Thyroid gland (tissue), 4 donors: ENCODE data around the gene LYPD6. TPM values are rescaled to one million over a fixed set of nuclear protein-coding genes. Genes with fewer than 3 reads are reported as not detected.

Experiments used
- DNase-seq, 2 donors: peaks; one replicate each; pipeline ENCODE4 v3.0.0-alpha.2; 2019
- H3K27ac ChIP-seq, 3 donors: fragments of 200-600 bp; sonication (generic); 1 replicate in 2 of 3; 2 replicates in 1 of 3; pipeline ENCODE4 v1.5.1; 2016 to 2019; ENCODE audit warnings: mild to moderate bottlenecking in 1 of 3, moderate library complexity in 1 of 3
- H3K27me3 ChIP-seq: fragments of 200-600 bp; sonication (generic); one replicate; pipeline ENCODE4 v1.5.1; 2019
- H3K36me3 ChIP-seq, 2 donors: fragments of 200-600 bp; sonication (generic); one replicate each; pipeline ENCODE4 v1.5.1; 2016 to 2019
- H3K4me1 ChIP-seq, 2 donors: fragments of 200-600 bp; sonication (generic); one replicate each; pipeline ENCODE4 v1.5.1; 2017 to 2019
- H3K4me3 ChIP-seq, 3 donors: fragments of 200-600 bp; sonication (generic); replicated peaks in 1 of 3; 1 replicate in 2 of 3; 2 replicates in 1 of 3; pipeline ENCODE4 v1.5.1; 2016; ENCODE audit warnings: mild to moderate bottlenecking in 1 of 3
- H3K9me3 ChIP-seq: fragments of 200-600 bp; sonication (generic); one replicate; pipeline ENCODE4 v1.5.1; 2017
- CTCF ChIP-seq, 6 experiments: fragments of 200-600 bp in 3 of 6; fragments of 450-650 bp in 3 of 6; sonication (generic) in 3 of 6; IDR thresholded peaks; one replicate each; pipeline ENCODE4 v1.5.1; 2016 to 2019; ENCODE audit warnings: antibody characterized with exemption in 6 of 6, mild to moderate bottlenecking in 2 of 6, inconsistent platforms in 1 of 6, moderate library complexity in 1 of 6
- POLR2A ChIP-seq, 2 donors: fragments of 450-650 bp; IDR thresholded peaks; one replicate each; pipeline ENCODE4 v1.6.1; 2017; ENCODE audit warnings: antibody characterized with exemption in 2 of 2, mild to moderate bottlenecking in 2 of 2, moderate library complexity in 1 of 2
- WGBS, 2 donors: methylation state at CpG; one replicate each; pipeline ENCODE4 v1.1.5; 2017; 5-methylcytosine and 5-hydroxymethylcytosine counted together
- intact Hi-C: fragments of 100-400 bp; cut with DNase I; formaldehyde crosslinking; loops from one replicate; pipeline ENCODE4 v1.15.1; 2023
- total RNA-seq, 4 donors: library from RNA; depleted of rRNA; stranded (reverse); fragments of >200 nt; gene quantifications; one replicate each; pipeline ENCODE4 v1.2.3, GENCODE V29; 2016

LYPD6 gene
- total RNA-seq, 4 donors from 2014 or later: 0.33 to 1.5 (median 1.4) TPM

- no peaks in the 10 kb centered on the region for H3K36me3 ChIP-seq
- no peak overlapping the region for H3K27ac ChIP-seq
- no peaks in the 10 kb centered on the region for H3K27me3 ChIP-seq
- 91% methylated on average over 4 of the region's 4 CpGs for WGBS, 2 donors
- intact Hi-C loops: no loop called here
- no peak for DNase-seq
- H3K4me1 ChIP-seq: no peaks in the 10 kb centered on the region
- H3K4me3 ChIP-seq: no peak overlapping the region
- no peak for TF ChIP-seq POLR2A (IDR thresholded peaks at IDR 0.05)
- no peak for TF ChIP-seq CTCF (IDR thresholded peaks at IDR 0.05)
- no peaks in the 10 kb centered on the region for H3K9me3 ChIP-seq
Observed at GRCh38 chr2:149380205-149380604, 49.8 kb downstream of the LYPD6 start.

GRCh38 chr2:149383340-149383739 is 53.0 kb downstream of the LYPD6 start:
- H3K27ac ChIP-seq: no peak overlapping the region
- TF ChIP-seq POLR2A (IDR thresholded peaks at IDR 0.05): no peak
- TF ChIP-seq CTCF (IDR thresholded peaks at IDR 0.05): no peak
- no peak overlapping the region for H3K4me3 ChIP-seq
- 76 to 77% methylated on average over 1 of the region's 1 CpG for WGBS, 2 donors
- H3K27me3 ChIP-seq: no peaks in the 10 kb centered on the region
- intact Hi-C loops: no loop called here
- no peaks in the 10 kb centered on the region for H3K36me3 ChIP-seq
- no peaks in the 10 kb centered on the region for H3K4me1 ChIP-seq
- DNase-seq: no peak
- no peaks in the 10 kb centered on the region for H3K9me3 ChIP-seq

GRCh38 chr2:149385350-149385749 is 55.0 kb downstream of the LYPD6 start:
- Histone ChIP-seq H3K27me3 (no peaks in the 10 kb centered on the region), H3K4me1 (no peaks in the 10 kb centered on the region), H3K27ac (no peak overlapping the region), H3K9me3 (no peaks in the 10 kb centered on the region), H3K4me3 (no peak overlapping the region), H3K36me3 (no peaks in the 10 kb centered on the region)
- WGBS, 2 donors: 59 to 74% methylated on average over 1 of the region's 1 CpG
- DNase-seq: no peak
- TF ChIP-seq POLR2A (IDR thresholded peaks at IDR 0.05): no peak
- no peak for TF ChIP-seq CTCF (IDR thresholded peaks at IDR 0.05)
- intact Hi-C loops: no loop called here

- WGBS, 2 donors: 84 to 86% methylated on average over 2 of the region's 2 CpGs
- Histone ChIP-seq H3K9me3 (no peaks in the 10 kb centered on the region), H3K27ac (no peak overlapping the region), H3K4me1 (no peaks in the 10 kb centered on the region), H3K27me3 (no peaks in the 10 kb centered on the region), H3K4me3 (no peak overlapping the region), H3K36me3 (no peaks in the 10 kb centered on the region)
- DNase-seq: no peak
- TF ChIP-seq POLR2A (IDR thresholded peaks at IDR 0.05) (no peak), CTCF (IDR thresholded peaks at IDR 0.05) (no peak)
- intact Hi-C loops: no loop called here
Observed at GRCh38 chr2:149387411-149387810, 57.0 kb downstream of the LYPD6 start.

- no peaks in the 10 kb centered on the region for H3K36me3 ChIP-seq
- no peaks in the 10 kb centered on the region for H3K27me3 ChIP-seq
- H3K4me1 ChIP-seq: no peaks in the 10 kb centered on the region
- WGBS, 2 donors: 74 to 75% methylated on average over 2 of the region's 2 CpGs
- no peak overlapping the region for H3K27ac ChIP-seq
- no peaks in the 10 kb centered on the region for H3K9me3 ChIP-seq
- no peak overlapping the region for H3K4me3 ChIP-seq
- DNase-seq: no peak
- intact Hi-C loops: no loop called here
- TF ChIP-seq CTCF (IDR thresholded peaks at IDR 0.05) (no peak), POLR2A (IDR thresholded peaks at IDR 0.05) (no peak)
Observed at GRCh38 chr2:149388120-149388816, 57.9 kb downstream of the LYPD6 start.
